Dedifferentiated amniotic fluid mesenchymal stem cell (primary cell): ENCODE results near the gene TMEM229A.
A peak's percentile ranks its signal among the peaks of the same experiment; 100 is the strongest.
"Not testable (repeated sequence)": the region's sequence is repeated elsewhere in the genome, so short reads cannot be mapped to it uniquely, and the experiment has no call there.

ENCODE experiments used
- DNase-seq: peaks from one replicate; pipeline ENCODE4 v3.0.0-alpha.2; 2016; ENCODE audit errors: extremely low spot score

TMEM229A gene

GRCh38 chr7:124032369-124033094 lies at the start of gene TMEM229A:
TSS of gene TMEM229A (minus strand) at chr7:124033067. CDS start at chr7:124033003, 64 bp downstream.
- DNase-seq: no peak

GRCh38 chr7:124082234-124082633 lies 49.4 kb upstream of the TMEM229A start:
- DNase-seq: not testable (repeated sequence)

- DNase-seq: no peak
Measured at GRCh38 chr7:124077546-124077945, 44.7 kb upstream of the TMEM229A start.

DNA sequence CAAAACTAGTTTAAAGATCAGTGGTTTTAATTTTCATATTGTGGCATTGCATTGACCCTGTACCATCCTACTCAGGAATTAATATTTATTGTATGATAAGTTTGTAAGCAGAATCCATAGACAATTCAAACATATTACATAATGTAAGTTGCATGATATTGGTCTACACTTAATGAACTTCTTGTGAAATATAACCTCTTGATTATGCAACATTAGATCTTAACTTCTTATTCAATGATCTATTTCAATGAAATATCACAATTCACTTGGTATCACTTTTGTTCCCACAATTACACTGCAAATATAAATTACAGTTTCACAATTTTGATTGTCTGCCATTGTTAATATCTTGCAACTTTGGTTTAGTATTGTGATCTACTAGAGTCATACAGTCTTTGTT lies 44.0 kb upstream of the TMEM229A start:
- no peak for DNase-seq

DNA sequence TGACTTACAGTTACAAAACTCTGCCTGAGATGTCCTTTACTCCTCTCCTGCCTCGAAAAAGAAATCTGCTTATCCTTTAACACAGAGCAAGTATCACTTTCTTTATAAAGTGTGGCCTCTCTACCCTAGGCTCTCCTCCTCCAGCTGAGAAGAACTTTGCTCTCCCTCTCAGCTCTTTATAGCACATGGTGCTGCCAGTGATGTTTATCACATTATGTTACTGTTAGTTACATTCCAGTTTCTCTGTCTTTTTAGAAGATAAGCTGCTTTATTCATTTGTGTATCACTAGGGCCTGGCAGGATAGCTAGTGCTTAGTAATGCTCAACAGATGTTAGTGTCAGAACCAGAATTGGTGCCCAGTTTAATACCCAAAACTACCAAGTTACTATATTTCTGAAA lies 41.1 kb upstream of the TMEM229A start:
- no peak for DNase-seq

DNA sequence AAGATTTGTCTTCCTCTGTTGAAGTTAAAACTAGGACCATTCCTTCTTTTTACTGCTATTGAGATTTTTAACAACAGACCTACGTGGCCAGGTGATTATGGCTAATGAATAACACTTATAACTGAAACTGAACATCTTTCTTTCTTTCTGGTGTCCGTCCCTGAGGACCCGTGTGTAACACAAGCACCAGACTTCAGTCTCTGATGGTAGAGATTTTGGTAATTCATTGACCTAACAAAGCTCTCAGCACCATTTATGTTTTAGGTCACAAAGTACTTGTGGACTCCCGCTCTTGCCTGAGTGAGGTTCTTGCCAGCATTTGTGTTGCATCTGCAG lies 40.4 kb upstream of the TMEM229A start:
- no peak for DNase-seq

DNA sequence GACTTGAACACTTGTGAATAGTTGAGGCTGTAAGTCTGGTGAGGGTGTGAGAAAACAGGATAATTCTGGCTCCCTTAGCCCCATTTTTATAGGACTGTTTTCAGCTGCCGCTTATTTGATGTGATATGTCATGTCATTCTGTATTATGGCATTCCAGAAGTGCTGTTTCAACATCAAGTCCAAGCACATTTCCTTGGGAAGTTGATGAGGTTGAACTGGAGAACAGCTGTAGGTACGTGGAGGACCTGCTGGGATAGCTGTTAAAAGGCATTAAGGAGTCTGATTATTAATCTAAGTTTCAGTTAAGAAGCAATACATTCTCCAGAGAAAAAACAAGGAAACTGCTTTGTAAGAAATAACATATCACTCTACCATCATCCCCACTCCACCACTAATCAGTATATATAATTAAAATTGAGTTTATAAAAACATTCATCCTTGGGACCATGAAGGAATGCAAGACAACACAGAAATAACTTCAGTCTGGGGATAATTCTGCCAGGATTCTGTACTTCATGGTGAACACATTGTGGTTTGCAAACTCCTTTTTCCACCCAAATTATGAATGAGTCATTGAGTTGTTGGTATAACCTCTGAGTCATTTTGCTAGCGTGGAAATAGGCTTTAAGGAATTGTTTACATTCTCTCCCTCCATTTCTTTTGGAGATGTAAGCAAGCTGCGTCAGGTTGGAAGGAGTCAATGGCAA lies 39.9 kb upstream of the TMEM229A start:
- peak; percentile 75 for DNase-seq

GRCh38 chr7:124071843-124072242 lies 39.0 kb upstream of the TMEM229A start:
- DNase-seq: no peak

- DNase-seq: no peak
Measured at GRCh38 chr7:124062171-124062570, 29.3 kb upstream of the TMEM229A start.

- DNase-seq: no peak
Measured at GRCh38 chr7:124060528-124060927, 27.7 kb upstream of the TMEM229A start.

DNA sequence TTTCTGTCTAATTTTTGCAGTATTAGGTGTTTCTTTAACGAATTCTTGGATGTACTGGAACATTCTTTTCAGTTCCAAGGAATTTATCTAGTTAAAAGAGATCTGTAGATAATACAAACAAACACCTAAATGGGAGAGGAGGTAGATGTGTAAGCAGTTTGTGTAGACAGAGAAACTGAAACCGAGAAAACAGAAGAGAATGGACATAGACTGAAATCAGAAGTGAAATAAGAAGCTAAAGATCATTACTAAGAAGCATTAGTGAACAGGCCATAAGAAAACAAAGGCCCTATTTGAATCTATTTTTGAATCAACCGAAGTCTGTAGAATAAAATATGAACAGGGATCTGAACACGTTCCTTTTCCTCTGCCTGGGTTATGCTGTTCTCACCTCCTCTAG lies 26.5 kb upstream of the TMEM229A start:
- no peak for DNase-seq

GRCh38 chr7:124058515-124058914 lies 25.6 kb upstream of the TMEM229A start:
- no peak for DNase-seq

- DNase-seq: no peak
Measured at GRCh38 chr7:124057872-124058271, 25.0 kb upstream of the TMEM229A start.

GRCh38 chr7:124056234-124056633 lies 23.4 kb upstream of the TMEM229A start:
- DNase-seq: no peak

DNA sequence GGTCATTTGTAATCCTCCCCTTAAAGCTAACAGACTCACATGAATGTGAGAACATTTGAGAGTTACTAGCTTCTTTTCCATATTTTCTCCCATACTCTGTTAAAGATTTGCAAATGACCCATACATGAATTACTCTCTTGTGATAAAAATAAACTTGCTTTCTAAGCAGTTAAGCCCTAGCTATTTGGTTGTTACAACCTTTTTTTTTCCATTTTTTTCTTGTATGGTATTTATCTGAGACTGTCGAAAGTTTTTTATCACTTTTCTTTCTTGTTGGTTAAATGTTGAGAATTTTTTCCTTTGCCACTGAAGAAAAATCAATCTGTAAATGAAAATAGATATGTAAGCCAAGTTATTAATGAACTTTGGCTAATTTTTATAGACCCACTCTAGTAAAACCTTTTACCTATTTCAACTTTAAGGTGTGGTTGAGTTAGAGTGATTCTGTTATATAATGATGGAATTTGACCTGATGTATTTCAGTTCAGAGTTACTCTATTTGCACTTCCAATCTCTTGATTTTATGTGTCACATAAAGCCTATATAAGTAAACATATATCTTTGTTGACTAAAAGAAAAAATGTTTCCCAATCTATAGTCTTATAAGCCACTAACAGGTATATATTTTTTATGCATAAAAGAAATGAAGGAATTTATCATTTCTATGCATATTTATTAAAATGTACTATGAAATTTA lies 19.0 kb upstream of the TMEM229A start:
- no peak for DNase-seq

DNA sequence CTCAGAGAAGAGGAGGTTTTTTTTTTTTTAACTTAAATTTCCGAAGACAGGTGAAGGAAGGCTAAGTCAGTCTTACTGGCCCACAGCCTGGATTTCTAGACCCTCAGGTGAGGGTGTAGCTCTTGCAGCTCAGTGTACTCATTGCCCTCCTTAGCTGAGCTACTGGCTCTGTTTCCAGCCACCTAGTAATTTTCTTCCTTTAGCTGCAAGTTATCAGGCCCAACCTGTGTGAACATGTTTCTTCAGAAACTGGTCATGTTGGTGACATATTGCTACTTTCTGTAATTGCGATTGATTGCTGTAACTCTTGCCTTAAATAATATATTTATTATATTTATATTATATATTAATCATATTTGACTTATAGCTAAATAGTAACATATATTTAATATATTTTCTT lies 10.0 kb upstream of the TMEM229A start:
- no peak for DNase-seq

DNA sequence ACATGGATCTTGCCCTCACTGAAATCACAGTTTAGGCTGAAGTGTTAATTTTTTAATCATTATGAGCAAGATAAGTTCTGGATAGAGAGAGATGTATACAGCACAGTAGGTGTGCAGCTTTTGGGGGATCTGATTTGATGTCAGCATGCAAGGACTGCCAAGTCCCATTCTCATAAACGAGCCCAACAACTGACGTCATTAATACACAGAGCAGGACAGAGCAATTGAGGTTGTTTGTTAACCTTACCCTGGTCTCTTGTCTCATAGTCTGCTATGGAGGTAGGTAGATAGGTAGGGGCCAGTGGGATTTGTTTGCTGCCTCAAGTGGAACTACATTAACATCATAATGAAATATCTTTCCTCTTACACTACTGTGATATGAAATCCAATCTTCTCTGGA lies 8.6 kb upstream of the TMEM229A start:
- DNase-seq: no peak

DNA sequence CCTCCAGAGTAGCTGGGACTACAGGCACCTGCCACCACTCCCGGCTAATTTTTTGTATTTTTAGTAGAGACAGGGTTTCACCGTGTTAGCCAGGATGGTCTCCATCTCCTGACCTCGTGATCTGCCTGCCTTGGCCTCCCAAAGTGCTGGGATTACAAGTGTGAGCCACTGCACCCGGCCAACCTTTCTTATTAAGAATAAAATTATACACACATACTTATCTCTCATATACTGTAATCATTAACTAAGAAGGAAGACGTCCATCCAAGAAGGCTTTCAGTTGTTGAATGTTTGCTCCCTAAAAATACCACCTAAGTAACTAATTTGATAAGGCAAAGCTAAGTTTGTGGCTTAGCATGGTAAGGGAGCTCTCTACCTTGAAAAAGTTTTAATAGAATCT lies 5.0 kb upstream of the TMEM229A start:
- DNase-seq: not testable (repeated sequence)

DNA sequence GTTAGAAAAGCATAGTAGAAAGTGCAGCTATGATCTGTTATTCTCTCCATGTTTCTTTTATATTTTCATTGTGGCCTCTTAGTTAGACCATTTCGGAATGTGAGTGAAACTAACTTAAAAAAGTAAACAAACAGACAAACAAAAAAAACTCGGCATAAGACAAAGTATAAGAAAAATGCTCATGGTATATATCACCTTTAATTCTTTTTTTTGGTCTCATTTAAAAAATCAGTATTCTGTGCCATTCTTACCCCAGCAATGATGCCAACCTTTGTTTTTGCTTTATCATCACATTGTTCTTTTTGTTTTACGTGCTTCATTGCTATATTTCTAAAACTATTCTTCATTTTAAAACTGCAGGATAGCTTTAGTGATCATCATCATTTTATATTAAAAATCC lies 2.8 kb upstream of the TMEM229A start:
- no peak for DNase-seq

- DNase-seq: no peak
Measured at GRCh38 chr7:124034754-124035100, 1.9 kb upstream of the TMEM229A start.

- no peak for DNase-seq
Measured at GRCh38 chr7:124033807-124034753, 1.2 kb upstream of the TMEM229A start.
